ENCODE measurements around the gene RAD51B. TPM values are rescaled to one million over a fixed set of nuclear protein-coding genes. Genes with fewer than 3 reads are reported as not detected.

RAD51B gene
- total RNA-seq, 1 experiment from 2014 or later, result 10.8 TPM

- H3K79me2 ChIP-seq (ENCODE audit: low read length), result no peaks in the 10 kb centered on the region
- no peak overlapping the region for H3K9ac ChIP-seq (ENCODE audit: low read length)
- DNase-seq, result no peak
- BruUV-seq (replicated peaks), result no TSS peak
- H2AFZ ChIP-seq (ENCODE audit: low read length), result no peak overlapping the region
- ATAC-seq, result no peak
- no peaks in the 10 kb centered on the region for H3K9me2 ChIP-seq (replicated peaks; ENCODE audit: low read length)
- H3F3A ChIP-seq (ENCODE audit: low read length, unreplicated experiment), result peaks cover 7% of the 10 kb centered on the region
- no peaks in the 10 kb centered on the region for H4K20me1 ChIP-seq (ENCODE audit: low read length)
- ChIA-PET CTCF (no interaction called here), POLR2A (ENCODE audit: unreplicated experiment) (no interaction called here)
- H3K4me2 ChIP-seq (ENCODE audit: low read length), result no peak overlapping the region
- H3K27me3 ChIP-seq (ENCODE audit: low read length), result no peaks in the 10 kb centered on the region
- intact Hi-C loops (cut with micrococcal nuclease), result loop anchor here (5.0 kb wide), 4 partner anchors 158 to 508 kb away; no protein-coding TSS in a partner anchor
- TF ChIP-seq EZH2phosphoT487 (IDR thresholded peaks at IDR 0.05; ENCODE audit: borderline replicate concordance, low read length) (no peak), EZH2 (IDR thresholded peaks at IDR 0.05; ENCODE audit: low read length, unreplicated experiment) (no peak), CTCF (conservative IDR thresholded peaks at IDR 0.05; ENCODE audit: low read depth, low read length) (no peak)
- no peak overlapping the region for H3K4me3 ChIP-seq (ENCODE audit: low read length)
- H3K36me3 ChIP-seq (ENCODE audit: low read depth, low read length), result no peaks in the 10 kb centered on the region
- peaks cover 41% of the 10 kb centered on the region for H3K4me1 ChIP-seq (ENCODE audit: insufficient read depth, low read length)
- H3K27ac ChIP-seq (ENCODE audit: low read length), result no peak overlapping the region
- H3K9me3 ChIP-seq (ENCODE audit: low read length), result no peaks in the 10 kb centered on the region
Measured at GRCh38 chr14:68308726-68309520, 489.3 kb downstream of the RAD51B start.

DNA sequence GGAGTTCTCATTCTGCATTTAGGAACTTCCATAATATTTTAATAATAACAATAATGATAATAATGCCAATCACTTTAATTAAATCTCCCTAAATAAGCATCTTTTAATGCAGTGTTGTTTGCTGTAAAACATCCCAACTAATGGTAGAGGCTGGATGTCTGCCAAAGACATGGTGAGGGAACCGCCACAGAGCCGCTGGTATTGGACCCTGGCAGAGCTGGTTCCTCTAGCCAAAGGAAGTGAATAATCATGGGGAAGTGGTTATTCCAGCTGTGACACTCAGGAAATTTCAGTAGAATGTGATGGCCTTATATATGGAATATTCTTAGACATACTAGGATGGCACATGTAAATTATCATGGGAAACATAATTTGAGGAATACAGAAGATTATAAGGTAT is 490.0 kb downstream of the RAD51B start:
- ChIA-PET CTCF (no interaction called here), POLR2A (ENCODE audit: unreplicated experiment) (no interaction called here)
- BruUV-seq (replicated peaks), result no TSS peak
- no peaks in the 10 kb centered on the region for H3K27me3 ChIP-seq (ENCODE audit: low read length)
- H3K9me2 ChIP-seq (replicated peaks; ENCODE audit: low read length), result no peaks in the 10 kb centered on the region
- TF ChIP-seq CTCF (conservative IDR thresholded peaks at IDR 0.05; ENCODE audit: low read depth, low read length), result no peak
- TF ChIP-seq EZH2 (IDR thresholded peaks at IDR 0.05; ENCODE audit: low read length, unreplicated experiment), result no peak
- TF ChIP-seq EZH2phosphoT487 (IDR thresholded peaks at IDR 0.05; ENCODE audit: borderline replicate concordance, low read length), result no peak
- H3K9ac ChIP-seq (ENCODE audit: low read length), result no peak overlapping the region
- no peak overlapping the region for H3K4me3 ChIP-seq (ENCODE audit: low read length)
- ATAC-seq (peak; percentile 23), DNase-seq (peak; percentile 78)
- H3K79me2 ChIP-seq (ENCODE audit: low read length), result no peaks in the 10 kb centered on the region
- no peaks in the 10 kb centered on the region for H4K20me1 ChIP-seq (ENCODE audit: low read length)
- no peak overlapping the region for H3K27ac ChIP-seq (ENCODE audit: low read length)
- intact Hi-C loops (cut with micrococcal nuclease), result loop anchor here (5.0 kb wide), 4 partner anchors 158 to 508 kb away; no protein-coding TSS in a partner anchor
- peaks cover 7% of the 10 kb centered on the region for H3F3A ChIP-seq (ENCODE audit: low read length, unreplicated experiment)
- no peak overlapping the region for H2AFZ ChIP-seq (ENCODE audit: low read length)
- 0 out of 2 replicates have a peak overlapping the region, but pooled peaks have one; percentile 14 for H3K4me2 ChIP-seq (ENCODE audit: low read length)
- H3K4me1 ChIP-seq (ENCODE audit: insufficient read depth, low read length), result peaks cover 41% of the 10 kb centered on the region
- no peaks in the 10 kb centered on the region for H3K36me3 ChIP-seq (ENCODE audit: low read depth, low read length)
- H3K9me3 ChIP-seq (ENCODE audit: low read length), result no peaks in the 10 kb centered on the region

DNA sequence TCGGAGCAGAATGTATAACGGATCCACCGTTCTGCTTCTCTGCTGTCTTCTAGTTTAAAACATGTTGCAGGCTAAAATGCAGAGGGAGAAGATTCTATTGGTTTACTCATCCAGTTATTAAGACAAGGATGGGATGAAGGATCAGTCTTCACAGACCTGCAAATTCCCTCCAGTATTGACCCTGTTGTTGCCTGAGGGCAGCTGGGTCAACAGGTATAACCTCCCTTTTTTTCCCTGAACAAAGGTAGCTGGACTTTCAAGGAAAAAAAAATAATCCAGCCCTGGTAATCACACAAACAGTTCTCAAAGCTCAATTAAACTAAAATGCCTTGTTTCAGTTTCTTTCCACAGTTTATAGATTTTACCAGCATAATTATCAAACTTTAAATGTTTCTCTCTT is 492.7 kb downstream of the RAD51B start:
- Histone ChIP-seq H4K20me1 (ENCODE audit: low read length) (no peaks in the 10 kb centered on the region), H2AFZ (ENCODE audit: low read length) (no peak overlapping the region), H3K27me3 (ENCODE audit: low read length) (no peaks in the 10 kb centered on the region), H3K9me3 (ENCODE audit: low read length) (no peaks in the 10 kb centered on the region), H3K27ac (ENCODE audit: low read length) (no peak overlapping the region), H3F3A (ENCODE audit: low read length, unreplicated experiment) (no peaks in the 10 kb centered on the region), H3K4me2 (ENCODE audit: low read length) (no peak overlapping the region), H3K79me2 (ENCODE audit: low read length) (no peaks in the 10 kb centered on the region), H3K4me1 (ENCODE audit: insufficient read depth, low read length) (peaks cover 28% of the 10 kb centered on the region), H3K4me3 (ENCODE audit: low read length) (no peak overlapping the region), H3K36me3 (ENCODE audit: low read depth, low read length) (no peaks in the 10 kb centered on the region), H3K9ac (ENCODE audit: low read length) (no peak overlapping the region), H3K9me2 (replicated peaks; ENCODE audit: low read length) (no peaks in the 10 kb centered on the region)
- POLR2A ChIA-PET (ENCODE audit: unreplicated experiment), result no interaction called here
- CTCF ChIA-PET, result no interaction called here
- no peak for ATAC-seq
- DNase-seq, result no peak
- no peak for TF ChIP-seq EZH2phosphoT487 (IDR thresholded peaks at IDR 0.05; ENCODE audit: borderline replicate concordance, low read length)
- no peak for TF ChIP-seq EZH2 (IDR thresholded peaks at IDR 0.05; ENCODE audit: low read length, unreplicated experiment)
- no peak for TF ChIP-seq CTCF (conservative IDR thresholded peaks at IDR 0.05; ENCODE audit: low read depth, low read length)
- BruUV-seq (replicated peaks), result no TSS peak
- intact Hi-C loops (cut with micrococcal nuclease), result no loop called here

Data from PC-3 (cell line).